Right atrium auricular region (tissue), 2 donors: ENCODE measurements around the gene BIRC5. TPM values are rescaled to one million over a fixed set of nuclear protein-coding genes. Genes with fewer than 3 reads are reported as not detected.

ENCODE experiments used
- DNase-seq: peaks from one replicate; pipeline ENCODE4 v3.0.0-alpha.2; 2019; ENCODE audit warnings: low spot score
- H3K27ac ChIP-seq, 2 donors: fragments of 200-600 bp; sonication (generic); 1 replicate in 1 of 2; 2 replicates in 1 of 2; pipeline ENCODE4 v1.5.1; 2016 to 2019
- H3K27me3 ChIP-seq, 2 donors: fragments of 200-600 bp; sonication (generic); one replicate each; pipeline versions ENCODE4 v1.5.1 to v1.6.0; 2017 to 2019
- H3K36me3 ChIP-seq: fragments of 200-600 bp; sonication (generic); one replicate; pipeline ENCODE4 v1.5.1; 2016
- H3K4me1 ChIP-seq, 2 donors: fragments of 200-600 bp; sonication (generic); one replicate each; pipeline versions ENCODE4 v1.5.1 to v1.6.0; 2017 to 2019
- H3K4me3 ChIP-seq, 2 donors: fragments of 200-600 bp; sonication (generic); 1 replicate in 1 of 2; 2 replicates in 1 of 2; pipeline ENCODE4 v1.5.1; 2017 to 2019; ENCODE audit warnings: mild to moderate bottlenecking in 1 of 2, moderate library complexity in 1 of 2
- H3K9me3 ChIP-seq, 2 donors: fragments of 200-600 bp; sonication (generic); one replicate each; pipeline ENCODE4 v1.5.1; 2019
- CTCF ChIP-seq, 2 donors: fragments of 200-600 bp; sonication (generic); IDR thresholded peaks; one replicate each; pipeline ENCODE4 v1.5.1; 2019; ENCODE audit warnings: antibody characterized with exemption in 2 of 2
- total RNA-seq, 2 donors: library from RNA; depleted of rRNA; stranded (reverse); fragments of >200 nt; gene quantifications; one replicate each; pipeline ENCODE4 v1.1.0, GENCODE V29; 2016

BIRC5 gene
- total RNA-seq, 2 donors from 2014 or later = 3.7 TPM; not detected in 1

- no peaks in the 10 kb centered on the region for H3K9me3 ChIP-seq
- no peak for DNase-seq
- no peak overlapping the region for H3K27ac ChIP-seq
- H3K4me3 ChIP-seq = no peak overlapping the region
- H3K36me3 ChIP-seq = peaks cover 5% of the 10 kb centered on the region
- TF ChIP-seq CTCF (IDR thresholded peaks at IDR 0.05) = no peak
- H3K4me1 ChIP-seq = peaks cover 0 to 10% of the 10 kb centered on the region in 2 donors
- no peaks in the 10 kb centered on the region for H3K27me3 ChIP-seq
Measured at GRCh38 chr17:78211032-78211431, 3.0 kb upstream of the BIRC5 start.

- H3K36me3 ChIP-seq = no peaks in the 10 kb centered on the region
- DNase-seq = no peak
- H3K27ac ChIP-seq = no peak overlapping the region
- H3K27me3 ChIP-seq = no peaks in the 10 kb centered on the region
- peak overlapping the region in 1 of 2 donors; percentile 53 for H3K4me3 ChIP-seq
- TF ChIP-seq CTCF (IDR thresholded peaks at IDR 0.05) = no peak
- peaks cover 0 to 10% of the 10 kb centered on the region in 2 donors for H3K4me1 ChIP-seq
- H3K9me3 ChIP-seq = no peaks in the 10 kb centered on the region
Measured at GRCh38 chr17:78214706-78215061, 631 bp downstream of the BIRC5 start.

- no peaks in the 10 kb centered on the region for H3K27me3 ChIP-seq
- no peaks in the 10 kb centered on the region for H3K9me3 ChIP-seq
- no peak overlapping the region for H3K27ac ChIP-seq
- no peak overlapping the region for H3K4me3 ChIP-seq
- no peaks in the 10 kb centered on the region for H3K36me3 ChIP-seq
- no peak for DNase-seq
- no peak for TF ChIP-seq CTCF (IDR thresholded peaks at IDR 0.05)
- peaks cover 0 to under 1% of the 10 kb centered on the region in 2 donors for H3K4me1 ChIP-seq
Measured at GRCh38 chr17:78219396-78220150, 5.5 kb downstream of the BIRC5 start.

GRCh38 chr17:78223061-78223460, 9.0 kb downstream of the BIRC5 start:
- no peak overlapping the region for H3K27ac ChIP-seq
- no peaks in the 10 kb centered on the region for H3K36me3 ChIP-seq

GRCh38 chr17:78223765-78224164, 9.7 kb downstream of the BIRC5 start:
- Histone ChIP-seq H3K4me3 (no peak overlapping the region), H3K4me1 (no peaks in the 10 kb centered on the region), H3K27me3 (no peaks in the 10 kb centered on the region), H3K36me3 (no peaks in the 10 kb centered on the region), H3K9me3 (no peaks in the 10 kb centered on the region), H3K27ac (no peak overlapping the region)
- no peak for TF ChIP-seq CTCF (IDR thresholded peaks at IDR 0.05)
- no peak for DNase-seq

More at GRCh38 chr17:78223061-78223460, 9.0 kb downstream of the BIRC5 start:
- H3K4me1 ChIP-seq = no peaks in the 10 kb centered on the region
- H3K27me3 ChIP-seq = no peaks in the 10 kb centered on the region
- no peak for DNase-seq
- no peak for TF ChIP-seq CTCF (IDR thresholded peaks at IDR 0.05)
- H3K9me3 ChIP-seq = no peaks in the 10 kb centered on the region
- H3K4me3 ChIP-seq = no peak overlapping the region
